ENCODE results near the gene AP3B2.
A peak's percentile ranks its signal among the peaks of the same experiment; 100 is the strongest.
"Not testable (repeated sequence)": the region's sequence is repeated elsewhere in the genome, so short reads cannot be mapped to it uniquely, and the experiment has no call there.

The AP3B2 gene

DNA sequence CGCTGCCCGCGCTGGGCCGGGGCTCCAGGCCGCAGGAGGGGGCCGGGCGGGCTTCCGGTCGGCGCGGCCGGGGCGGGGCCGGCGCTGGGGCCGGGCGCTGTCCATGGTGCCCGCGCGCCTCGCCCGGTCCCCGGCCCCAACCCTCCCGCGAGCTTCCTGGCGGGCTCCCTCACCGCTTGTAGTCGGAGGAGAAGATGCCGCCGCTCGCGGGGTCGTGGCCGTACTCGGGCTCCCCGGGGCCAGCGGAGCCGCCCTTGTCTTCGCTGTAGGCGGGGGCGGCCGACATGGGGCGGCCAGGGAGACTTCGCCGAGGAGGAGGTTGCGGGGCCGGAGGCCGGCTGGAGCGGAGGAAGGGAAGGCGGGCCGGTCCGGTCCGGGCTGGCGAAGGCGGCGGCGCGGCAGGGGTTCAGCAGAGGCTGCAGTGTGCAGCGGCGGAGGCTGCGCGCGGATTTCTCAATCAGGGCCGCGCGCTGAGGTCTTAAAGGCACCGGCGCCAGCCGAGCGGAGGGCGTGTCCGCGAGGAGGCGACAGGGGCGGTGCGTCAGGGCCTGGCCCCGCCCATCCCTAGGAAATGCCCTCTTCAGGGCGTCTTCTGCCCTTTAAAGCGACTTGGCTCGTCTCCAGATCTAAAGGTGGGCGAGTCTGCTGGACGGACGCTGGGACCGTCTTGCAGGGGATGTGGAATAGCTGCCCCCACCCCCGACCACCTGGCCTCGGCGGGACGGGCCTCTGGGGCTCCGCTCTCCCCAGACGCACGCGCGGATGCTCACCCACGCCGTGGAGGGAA lies at the start of gene AP3B2:
TSS of gene AP3B2 (minus strand) at position 455 of the 787 bp plus-strand sequence. CDS start at position 286, 169 bp downstream.
- DNase-seq, result peak; percentile 40

DNA sequence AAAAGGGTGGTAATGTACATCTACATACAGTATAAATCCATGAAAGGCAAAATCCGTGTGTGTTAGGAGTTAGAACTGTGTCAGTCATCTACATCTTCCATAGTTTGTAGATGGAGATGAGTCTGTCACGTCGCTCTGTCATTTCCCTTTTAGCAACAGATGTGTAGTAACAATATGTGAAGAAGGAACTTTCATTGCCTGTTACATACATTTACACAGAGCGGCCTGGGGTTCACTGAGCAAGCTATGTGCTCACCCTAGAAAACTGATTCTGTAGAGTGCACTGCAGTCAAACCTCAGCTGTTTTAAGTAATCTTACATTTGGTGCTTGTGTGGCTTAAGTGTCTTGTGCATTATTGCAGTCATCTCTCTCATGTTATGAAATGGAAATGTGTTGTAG lies 41.6 kb upstream of the AP3B2 start:
- DNase-seq, result no peak

DNA sequence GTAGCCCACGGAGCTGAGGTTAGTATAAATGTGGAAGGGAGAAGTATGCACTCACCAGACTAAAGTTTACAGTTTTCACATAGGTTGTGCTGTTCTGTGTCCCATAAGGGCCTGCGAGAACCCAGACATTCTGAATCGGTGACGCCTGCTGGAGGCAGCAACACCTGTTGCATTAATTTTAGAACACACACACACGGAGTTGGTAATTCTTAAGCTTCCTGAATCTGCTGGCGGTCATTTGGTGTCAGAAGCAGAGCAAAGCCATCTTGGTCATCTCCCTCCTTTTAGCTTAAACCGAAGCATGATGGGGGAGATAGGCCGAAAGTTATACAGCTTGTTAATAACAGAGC lies 41.1 kb upstream of the AP3B2 start:
- DNase-seq, result no peak

DNA sequence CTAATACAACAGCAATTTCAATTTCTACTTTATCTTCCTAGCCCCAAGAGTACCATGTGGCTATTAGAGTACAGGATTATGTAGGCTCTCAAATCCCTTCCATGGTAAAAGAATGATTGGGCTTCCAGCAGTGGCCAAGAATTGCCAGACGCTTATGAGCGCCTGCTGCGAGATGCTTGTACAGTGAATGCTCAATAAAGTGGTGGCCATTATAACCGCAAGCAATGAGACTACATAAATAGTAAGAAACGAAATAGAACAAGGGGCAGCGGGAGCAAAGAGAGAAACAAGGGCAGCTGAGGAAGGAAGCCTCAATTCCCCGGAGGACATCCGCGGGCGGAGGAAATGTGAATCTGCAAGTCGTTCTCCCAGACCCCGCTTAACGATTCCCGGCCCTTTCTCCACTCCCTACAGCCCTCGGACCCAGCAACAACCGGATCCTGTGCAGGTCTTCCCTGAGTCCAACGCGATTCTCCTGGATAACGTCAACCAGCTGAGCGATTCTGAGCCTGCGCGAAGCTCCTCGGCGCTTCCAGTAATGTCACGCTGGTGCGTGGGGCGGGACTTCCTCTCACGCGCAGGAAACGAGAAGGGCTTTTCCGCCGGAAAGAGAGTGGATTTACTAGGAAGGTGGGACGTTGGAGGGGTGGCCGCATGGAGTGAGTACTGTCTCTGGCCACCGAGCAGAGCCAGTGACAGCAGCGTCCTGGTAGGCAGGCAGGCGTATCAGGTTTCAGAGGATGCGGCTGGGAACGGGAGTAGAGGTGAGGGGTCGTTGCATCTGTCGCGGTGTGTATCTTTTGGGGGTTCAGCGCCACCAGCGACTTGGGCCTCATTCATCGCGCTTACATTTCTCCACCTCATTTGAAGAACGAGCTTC lies 40.5 kb upstream of the AP3B2 start:
- DNase-seq, result peak; percentile 82

DNA sequence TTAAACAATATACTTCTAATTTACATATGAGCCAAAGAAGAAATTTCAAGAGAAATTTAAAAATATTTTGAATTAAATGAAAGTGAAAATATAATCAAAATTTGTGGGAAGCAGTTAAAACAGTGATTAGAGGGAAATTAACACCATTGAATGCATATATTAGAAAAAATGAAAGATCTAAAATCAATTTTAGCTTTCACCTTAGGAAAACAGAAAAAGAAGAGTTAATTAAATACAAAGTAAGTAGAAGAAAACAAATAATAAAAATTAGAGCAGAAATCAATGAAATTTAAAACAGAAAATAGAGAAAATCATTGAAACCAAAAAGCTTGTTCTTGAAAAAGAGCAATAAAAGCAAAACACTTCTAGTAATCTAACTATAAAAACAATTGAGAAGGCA lies 38.6 kb upstream of the AP3B2 start:
- no peak for DNase-seq

DNA sequence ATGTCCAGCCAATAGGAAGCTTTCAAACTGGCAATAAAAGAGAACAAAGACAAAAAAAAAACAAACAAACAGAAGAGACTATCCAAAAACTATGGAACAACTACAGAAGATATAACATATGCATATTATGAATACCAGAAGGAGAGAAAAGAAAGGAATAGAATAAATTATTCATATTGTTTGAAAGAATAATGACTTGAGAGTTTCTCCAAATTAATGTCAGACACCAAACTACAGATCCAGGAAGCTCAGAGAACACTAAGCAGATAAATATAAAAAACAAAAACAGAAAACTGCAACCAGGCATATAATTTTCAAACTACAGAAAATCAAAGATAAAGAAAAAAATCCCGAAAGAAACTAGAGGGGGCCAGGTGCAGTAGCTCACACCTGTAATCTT lies 34.1 kb upstream of the AP3B2 start:
- no peak for DNase-seq

- DNase-seq, result no peak
Measured at GRCh38 chr15:82742134-82742533, 32.5 kb upstream of the AP3B2 start.

DNA sequence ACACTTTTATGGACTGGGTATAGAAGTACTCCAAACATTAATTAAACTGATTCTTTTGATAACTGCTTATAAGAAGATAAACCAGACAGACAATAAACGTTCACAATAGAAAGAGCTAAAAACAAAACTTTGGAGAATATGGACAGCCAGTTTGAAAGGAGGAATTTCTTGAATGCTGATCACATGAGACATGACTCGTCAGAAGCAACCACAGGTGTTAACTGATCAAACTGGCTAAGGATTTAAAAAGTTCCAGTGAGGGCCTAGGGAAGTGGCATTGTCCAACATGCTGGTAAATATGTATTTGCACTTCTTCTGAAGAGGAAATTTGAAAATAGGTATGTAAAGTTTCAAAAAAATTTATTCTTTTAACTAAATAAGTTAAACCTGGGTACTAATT lies 29.4 kb upstream of the AP3B2 start:
- DNase-seq, result no peak

DNA sequence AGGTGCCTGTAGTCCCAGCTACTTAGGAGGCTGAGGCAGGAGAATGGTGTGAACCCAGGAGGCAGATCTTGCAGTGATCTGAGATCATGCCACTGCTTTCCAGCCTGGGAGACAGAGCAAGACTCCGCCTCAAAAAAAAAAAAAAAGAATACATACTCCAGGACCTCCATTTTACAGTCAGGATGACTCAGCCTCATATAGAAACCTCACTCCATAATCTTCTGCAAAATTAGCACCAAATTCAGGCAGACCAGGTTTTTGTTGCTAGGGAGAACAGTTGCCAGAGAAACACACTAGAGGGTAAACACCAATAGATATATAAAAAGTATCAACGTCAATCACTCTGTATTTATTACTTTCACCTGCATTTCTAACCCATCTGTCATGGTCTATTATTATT lies 28.3 kb upstream of the AP3B2 start:
- no peak for DNase-seq

- DNase-seq, result no peak
Measured at GRCh38 chr15:82731527-82731926, 21.9 kb upstream of the AP3B2 start.

DNA sequence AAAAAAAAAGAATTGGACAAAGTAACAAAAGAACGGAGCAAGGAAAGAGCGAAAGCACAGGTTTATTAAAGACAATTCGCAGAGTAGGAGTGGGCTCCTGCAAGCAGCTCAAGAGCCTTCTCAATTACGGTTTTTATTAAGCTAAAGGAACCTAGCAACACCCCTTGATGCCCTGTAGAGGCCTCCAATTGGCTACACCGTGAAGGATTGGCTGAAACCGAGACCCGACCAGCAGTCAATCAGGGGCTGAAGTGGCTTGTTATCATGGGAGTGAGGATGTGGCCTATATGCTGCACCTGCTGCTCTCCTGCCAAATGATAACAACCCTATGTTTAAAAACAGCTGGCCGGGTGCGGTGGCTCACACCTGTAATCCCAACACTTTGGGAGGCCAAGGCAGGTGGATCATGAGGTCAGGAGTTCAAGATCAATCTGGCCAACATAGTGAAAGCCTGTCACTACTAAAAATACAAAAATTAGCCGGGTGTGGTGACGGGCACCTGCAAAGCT lies 20.4 kb upstream of the AP3B2 start:
- no peak for DNase-seq

DNA sequence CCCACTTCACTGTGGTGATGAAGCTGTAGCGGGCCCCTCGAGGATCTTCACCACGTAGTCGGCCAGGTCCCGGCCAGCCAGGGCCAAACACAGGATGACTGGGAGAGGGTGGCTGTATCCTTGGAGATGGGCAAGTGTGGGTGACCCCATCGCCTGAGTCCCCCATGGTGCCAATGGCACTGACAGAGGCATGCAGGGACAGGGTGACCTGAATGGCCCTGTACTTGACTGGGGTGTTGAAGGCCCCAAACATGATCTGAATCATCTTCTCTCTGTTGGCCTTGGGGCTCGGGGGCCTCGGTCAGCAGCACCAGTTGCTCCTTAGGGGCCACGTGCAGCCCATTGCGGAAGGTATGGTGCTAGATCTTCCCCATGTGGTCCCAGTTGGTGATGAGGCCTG lies 17.1 kb upstream of the AP3B2 start:
- no peak for DNase-seq

GRCh38 chr15:82715003-82715402 lies 5.3 kb upstream of the AP3B2 start:
- DNase-seq, result no peak

DNA sequence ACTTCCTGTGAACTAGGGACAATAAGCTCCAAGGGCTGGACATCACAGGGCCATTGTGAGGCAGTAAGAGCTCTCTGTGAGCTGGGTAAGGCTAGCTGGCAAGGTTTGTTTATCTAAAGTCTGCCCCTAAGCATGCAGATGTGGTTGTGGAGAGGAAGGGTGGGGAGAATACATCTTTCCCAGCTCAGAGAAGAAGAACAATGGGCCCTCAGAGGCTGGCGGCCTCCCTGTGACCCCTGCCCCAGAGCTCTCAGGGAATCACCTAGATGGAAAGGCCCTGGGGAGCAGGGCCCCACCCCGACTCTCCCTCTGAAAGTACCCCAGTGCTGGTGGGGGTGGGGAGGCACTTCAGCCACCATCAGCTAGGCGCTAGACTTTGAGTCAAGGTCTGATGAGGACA lies 4.3 kb upstream of the AP3B2 start:
- no peak for DNase-seq

- no peak for DNase-seq
Measured at GRCh38 chr15:82712036-82712435, 2.4 kb upstream of the AP3B2 start.

DNA sequence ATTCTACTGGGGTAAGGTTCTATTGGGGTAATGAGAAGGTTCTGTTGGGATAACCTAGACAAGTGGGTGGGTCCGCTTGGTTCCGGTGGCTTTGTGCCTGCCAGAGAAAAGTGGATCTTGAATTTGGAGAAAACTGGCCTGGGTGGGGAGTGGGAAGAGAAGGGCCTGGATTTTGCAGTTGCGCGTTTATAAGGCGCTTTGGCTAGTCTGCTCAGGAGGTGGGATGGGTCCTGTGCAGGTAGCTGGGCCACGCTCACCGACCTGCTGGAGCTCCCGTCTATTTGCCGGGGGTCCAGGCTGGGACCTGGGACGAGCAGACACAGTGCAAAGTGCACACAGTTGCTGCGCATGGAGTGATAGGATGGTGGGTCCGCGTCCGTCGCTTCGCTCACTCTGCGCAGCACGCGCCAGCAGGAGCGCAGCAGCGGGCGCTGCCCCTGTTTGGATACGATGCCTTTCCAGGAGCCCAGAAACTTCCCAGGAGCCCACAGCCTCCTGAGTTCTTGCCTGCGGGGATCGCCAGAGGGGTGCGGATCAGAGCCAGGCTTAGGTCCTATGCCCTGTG lies 1.3 kb upstream of the AP3B2 start:
- no peak for DNase-seq

GRCh38 chr15:82710208-82710555 lies 507 bp upstream of the AP3B2 start:
- DNase-seq, result no peak

- no peak for DNase-seq
Measured at GRCh38 chr15:82709081-82709420, 624 bp downstream of the AP3B2 start.

GRCh38 chr15:82705856-82706255 lies 3.8 kb downstream of the AP3B2 start:
- DNase-seq, result not testable (repeated sequence)

GRCh38 chr15:82699726-82700125 lies 9.9 kb downstream of the AP3B2 start:
- no peak for DNase-seq

DNA sequence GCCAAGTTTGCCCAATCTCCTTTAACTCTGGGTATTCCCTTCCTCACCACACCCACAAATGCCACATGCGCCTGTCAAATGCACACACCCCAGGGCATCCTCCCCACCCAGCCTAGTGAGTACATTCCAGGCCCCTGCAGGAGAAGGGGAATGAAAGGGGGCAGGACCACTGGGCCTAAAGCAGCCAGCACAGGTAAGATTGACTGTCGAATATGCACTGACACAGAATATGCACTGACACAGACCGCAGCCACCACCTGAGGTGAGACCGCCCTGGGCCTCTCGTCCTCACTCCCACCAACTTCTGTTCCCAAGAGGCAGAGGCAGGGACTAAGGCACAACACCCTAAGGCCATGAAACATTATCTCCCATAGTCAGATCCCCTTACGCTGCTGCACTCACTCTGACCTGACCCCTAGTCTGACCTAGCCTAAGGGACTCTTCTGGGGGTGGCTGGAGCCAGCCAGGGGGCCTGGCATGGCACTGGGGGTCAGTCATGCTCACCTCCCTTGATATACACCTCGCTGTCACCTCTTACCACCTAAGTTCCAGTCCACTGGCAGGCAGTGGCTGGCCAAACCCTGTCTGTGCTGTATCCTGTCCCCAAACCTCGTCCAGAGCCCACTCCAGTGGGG lies 10.8 kb downstream of the AP3B2 start:
- no peak for DNase-seq

DNA sequence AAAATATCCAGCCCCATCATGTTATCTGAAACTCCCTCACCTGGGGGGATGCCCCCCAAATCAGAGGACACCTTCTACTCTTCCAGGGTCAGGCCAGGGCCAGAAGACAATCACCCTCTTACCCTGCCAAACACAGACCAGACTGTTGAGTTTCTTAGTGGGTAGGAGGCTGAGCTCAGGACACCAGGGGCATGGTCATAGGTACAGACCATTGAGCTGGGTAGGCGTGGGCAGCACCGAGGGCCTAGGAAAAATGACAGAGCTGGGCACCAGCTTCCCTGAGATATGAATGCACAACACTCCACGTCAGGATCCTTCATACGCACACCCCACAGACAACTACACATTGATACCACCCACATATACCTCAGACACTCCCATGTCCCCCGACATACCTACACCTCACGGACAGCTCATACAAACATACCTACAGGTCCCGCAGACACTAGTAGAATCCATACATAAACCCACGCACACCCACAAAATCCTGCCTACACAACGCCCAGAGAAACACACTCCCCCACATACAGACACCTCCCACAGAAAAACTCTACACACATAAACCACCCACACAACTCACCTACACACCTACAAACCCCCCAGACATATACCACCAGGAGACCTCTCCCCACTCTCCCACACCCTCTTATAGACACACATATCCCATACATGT lies 11.8 kb downstream of the AP3B2 start:
- no peak for DNase-seq

DNA sequence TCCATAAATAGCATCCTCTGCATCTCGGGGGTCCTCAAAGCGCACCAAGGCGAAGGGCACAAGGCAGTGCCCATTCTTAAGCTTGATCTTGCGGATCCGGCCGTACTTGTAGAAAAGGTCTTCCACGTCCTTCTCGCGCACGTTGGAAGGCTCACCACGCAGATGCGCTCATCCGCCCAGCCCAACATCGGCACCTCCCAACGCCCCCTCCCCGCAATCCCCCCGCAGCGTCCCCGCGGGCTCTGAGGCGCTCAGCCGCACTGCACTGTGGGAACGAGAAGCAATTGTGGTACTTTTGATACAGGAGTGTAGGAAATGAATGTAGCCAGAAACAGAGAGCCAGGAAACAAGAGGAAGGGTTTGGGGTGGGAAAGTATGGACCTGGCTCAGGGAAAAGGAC lies 17.5 kb downstream of the AP3B2 start:
- DNase-seq, result no peak

Measured in T1000 (cell line).